Memory B cell (primary cell): ENCODE data around the gene FGD6.
A peak's percentile ranks its signal among the peaks of the same experiment; 100 is the strongest.
"Not testable (repeated sequence)": the region's sequence is repeated elsewhere in the genome, so short reads cannot be mapped to it uniquely, and the experiment has no call there.

Source experiments
- ATAC-seq: fragments of 150-1000 bp; cut with Tn5 transposase; 2 replicates; pipeline ENCODE4 v1.10.0; 2021; ENCODE audit warnings: low read depth, mild to moderate bottlenecking, moderate library complexity
- DNase-seq, 2 donors: peaks; one replicate each; pipeline ENCODE4 v3.0.0; 2022; ENCODE audit warnings: low spot score in 2 of 2
- H3K27ac Mint-ChIP-seq: one replicate; pipeline ENCODE4 v1.8.0; 2022; ENCODE audit warnings: mild to moderate bottlenecking, moderate library complexity, mixed read lengths
- H3K27me3 Mint-ChIP-seq: one replicate; pipeline ENCODE4 v1.8.0; 2022; ENCODE audit warnings: mixed read lengths
- H3K36me3 Mint-ChIP-seq: one replicate; pipeline ENCODE4 v1.8.0; 2022; ENCODE audit warnings: mild to moderate bottlenecking, mixed read lengths
- H3K4me1 Mint-ChIP-seq: one replicate; pipeline ENCODE4 v1.8.0; 2022; ENCODE audit warnings: mixed read lengths
- H3K4me3 Mint-ChIP-seq: one replicate; pipeline ENCODE4 v1.8.0; 2022; ENCODE audit warnings: mild to moderate bottlenecking, moderate library complexity, mixed read lengths
- H3K9me3 Mint-ChIP-seq: one replicate; pipeline ENCODE4 v1.8.0; 2022; ENCODE audit warnings: mixed read lengths

FGD6 gene

DNA sequence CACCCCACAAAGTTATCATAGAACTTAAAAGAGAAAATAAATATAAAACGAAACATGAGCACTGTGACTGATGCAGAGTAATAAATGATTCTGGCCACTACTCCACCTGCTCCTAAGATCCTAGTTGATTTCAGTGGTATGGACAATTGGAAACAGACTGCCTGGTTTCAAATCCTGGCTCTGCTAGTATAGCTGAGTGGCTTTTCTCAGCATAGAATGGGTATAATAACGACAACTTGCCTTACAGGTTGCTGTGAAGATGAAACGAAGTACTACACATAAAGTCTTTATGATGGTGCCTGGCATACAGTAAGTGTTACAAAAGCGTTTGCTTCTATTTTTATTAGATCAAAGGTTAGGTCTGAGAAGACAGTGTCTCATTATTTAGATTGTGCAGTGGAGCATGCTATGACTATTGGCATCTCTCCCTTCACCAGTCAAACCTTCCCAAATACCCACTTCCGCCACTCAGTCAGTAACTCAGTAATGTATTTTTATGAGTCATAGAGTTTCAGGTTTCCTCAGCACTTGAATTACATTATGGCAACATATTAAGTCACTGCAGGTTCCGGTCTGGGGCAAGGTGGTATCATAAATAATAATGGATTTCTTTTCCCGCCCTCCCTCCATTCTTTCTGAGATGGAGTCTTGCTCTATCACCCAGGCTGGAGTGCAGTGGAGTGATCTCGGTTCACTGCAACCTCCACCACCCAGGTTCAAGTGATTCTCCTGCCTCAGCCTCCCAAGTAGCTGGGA, 114.2 kb downstream of the FGD6 start:
- ATAC-seq (peak; percentile 32), DNase-seq (no peak)
- no peaks in the 10 kb centered on the region for H3K36me3 Mint-ChIP-seq
- H3K4me1 Mint-ChIP-seq: peaks cover 5% of the 10 kb centered on the region
- H3K27ac Mint-ChIP-seq: no peak overlapping the region
- no peaks in the 10 kb centered on the region for H3K9me3 Mint-ChIP-seq
- no peaks in the 10 kb centered on the region for H3K27me3 Mint-ChIP-seq
- no peak overlapping the region for H3K4me3 Mint-ChIP-seq

DNA sequence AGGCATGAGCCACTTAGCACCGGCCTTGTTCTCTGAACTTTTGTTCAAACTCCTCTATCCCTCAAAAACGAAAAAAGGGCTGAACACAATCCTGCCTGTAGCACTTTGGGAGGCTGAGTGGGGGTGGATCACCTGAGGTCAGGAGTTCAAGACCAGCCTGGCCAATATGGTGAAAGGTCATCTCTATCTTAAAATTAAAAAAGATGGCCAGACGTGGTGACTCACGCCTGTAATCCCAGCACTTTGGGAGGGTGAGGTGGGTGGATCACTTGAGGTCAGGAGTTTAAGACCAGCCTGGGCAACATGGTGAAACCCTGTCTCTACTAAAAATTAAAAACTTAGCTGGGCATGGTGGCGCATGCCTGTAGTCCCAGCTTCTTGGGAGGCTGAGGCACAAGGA, 115.3 kb downstream of the FGD6 start:
- not testable (repeated sequence) for ATAC-seq, H3K4me3 Mint-ChIP-seq, H3K36me3 Mint-ChIP-seq, H3K9me3 Mint-ChIP-seq, H3K27ac Mint-ChIP-seq, H3K27me3 Mint-ChIP-seq, DNase-seq, H3K4me1 Mint-ChIP-seq

DNA sequence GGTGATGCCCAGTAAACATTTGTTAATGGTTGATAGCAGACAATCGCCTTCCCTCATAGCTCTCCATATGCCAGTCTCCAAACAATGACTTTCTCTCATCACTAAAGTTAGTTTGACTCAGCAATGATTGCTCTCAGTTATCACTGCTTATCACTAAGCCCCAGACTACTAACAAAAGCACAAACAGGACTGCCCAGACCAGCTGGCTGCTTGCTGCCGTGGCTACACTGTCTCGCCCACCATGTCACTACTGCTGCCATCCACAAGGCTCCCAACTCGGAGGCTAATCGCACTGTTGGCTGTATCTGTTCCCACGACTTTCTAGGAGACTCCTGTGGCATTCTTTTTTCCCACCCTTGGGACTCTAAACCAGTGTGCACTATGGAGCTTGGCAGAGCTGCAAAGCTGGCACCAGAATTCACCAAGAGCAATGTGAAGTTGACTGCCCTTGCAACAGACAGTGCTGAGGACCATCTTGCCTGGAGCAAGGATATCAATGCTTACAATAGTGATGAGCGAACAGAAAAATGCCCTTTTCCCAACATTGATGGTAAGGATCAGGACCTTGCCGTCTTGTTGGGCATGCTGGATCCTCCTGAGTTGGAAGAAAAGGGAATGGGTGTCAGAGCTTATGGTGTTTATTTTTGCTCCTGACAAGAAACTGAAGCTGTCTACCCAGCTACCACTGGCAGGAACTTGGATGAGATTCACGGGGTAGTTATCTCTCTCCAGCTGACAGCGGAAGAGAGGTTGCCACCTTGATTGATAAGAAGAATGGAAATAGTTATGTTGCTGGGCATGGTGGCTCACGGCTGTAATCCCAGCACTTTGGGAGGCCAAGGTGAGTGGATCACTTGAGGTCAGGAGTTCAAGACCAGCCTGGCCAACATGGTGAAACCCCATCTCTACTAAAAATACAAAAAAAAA, 116.7 kb downstream of the FGD6 start:
- H3K4me1 Mint-ChIP-seq: peaks cover 5% of the 10 kb centered on the region
- no peaks in the 10 kb centered on the region for H3K27me3 Mint-ChIP-seq
- no peaks in the 10 kb centered on the region for H3K36me3 Mint-ChIP-seq
- no peak overlapping the region for H3K27ac Mint-ChIP-seq
- H3K4me3 Mint-ChIP-seq: no peak overlapping the region
- no peaks in the 10 kb centered on the region for H3K9me3 Mint-ChIP-seq
- ATAC-seq: no peak
- DNase-seq: no peak

DNA sequence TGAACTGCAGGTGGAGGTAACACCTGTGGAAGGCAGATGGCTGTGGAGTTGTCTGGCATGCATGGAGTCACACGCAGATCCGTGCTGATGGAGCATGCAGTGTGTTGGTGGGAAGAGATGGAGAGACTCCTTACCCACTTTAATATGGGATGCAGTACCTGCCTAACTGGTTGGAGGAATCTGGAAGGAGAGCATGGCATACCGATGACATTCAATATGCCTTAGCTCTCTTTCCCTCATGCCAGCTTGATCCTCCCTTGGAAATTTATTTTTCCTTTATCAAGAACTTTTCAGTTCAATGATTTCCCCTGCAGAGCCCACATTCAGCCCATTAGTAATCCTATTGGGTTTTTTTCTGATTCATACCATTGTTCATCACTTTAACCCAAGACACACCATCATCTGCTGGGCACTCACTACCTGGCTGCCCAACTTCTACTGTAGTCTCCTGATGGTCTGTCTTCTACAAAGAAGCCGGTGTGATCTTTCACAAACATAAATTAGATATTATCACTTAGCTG, 117.9 kb downstream of the FGD6 start:
- Mint-ChIP-seq H3K27me3 (no peaks in the 10 kb centered on the region), H3K36me3 (no peaks in the 10 kb centered on the region), H3K9me3 (no peaks in the 10 kb centered on the region), H3K4me3 (no peak overlapping the region), H3K27ac (no peak overlapping the region), H3K4me1 (peaks cover 5% of the 10 kb centered on the region)
- DNase-seq: no peak
- ATAC-seq: no peak

DNA sequence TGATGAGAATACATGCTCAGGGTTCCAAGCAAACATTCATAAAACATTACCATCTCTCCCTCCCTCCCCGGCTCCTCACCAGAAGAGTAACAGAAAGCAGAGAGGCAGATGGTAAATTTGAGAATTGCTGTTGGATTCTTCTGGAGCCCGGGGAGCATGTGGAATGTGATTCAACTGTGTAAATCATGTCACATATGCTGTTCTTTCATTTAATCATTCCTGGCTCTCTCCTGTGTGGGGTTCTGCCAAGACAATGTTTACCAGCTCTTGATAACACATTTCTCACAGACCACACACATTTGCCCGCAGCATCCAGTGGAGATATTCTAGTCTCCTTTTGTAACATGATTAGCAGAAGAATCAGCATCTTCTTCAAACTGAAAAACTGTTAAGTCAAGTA, 120.4 kb downstream of the FGD6 start:
- Mint-ChIP-seq H3K4me3 (no peak overlapping the region), H3K27ac (no peak overlapping the region), H3K9me3 (no peaks in the 10 kb centered on the region), H3K27me3 (no peaks in the 10 kb centered on the region), H3K4me1 (no peaks in the 10 kb centered on the region), H3K36me3 (no peaks in the 10 kb centered on the region)
- DNase-seq (no peak), ATAC-seq (no peak)

DNA sequence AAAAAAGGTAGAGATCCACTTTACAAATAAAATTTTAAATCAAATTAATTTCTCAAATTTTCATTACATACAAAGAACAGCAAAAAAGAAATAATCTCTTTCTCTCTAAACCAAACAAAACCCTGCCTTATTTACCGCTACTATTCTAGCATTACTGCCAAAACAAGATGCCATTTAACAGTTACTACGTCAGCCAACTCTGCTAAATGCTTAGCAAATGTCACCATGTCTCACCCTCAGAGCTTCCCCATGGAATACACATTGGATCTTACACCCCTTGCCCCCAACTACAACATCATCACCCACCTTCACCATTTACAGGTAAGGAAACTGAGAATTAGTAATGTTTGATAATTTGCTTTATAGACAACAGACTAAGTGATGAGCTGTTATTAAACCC, 120.9 kb downstream of the FGD6 start:
- Mint-ChIP-seq H3K27ac (no peak overlapping the region), H3K9me3 (no peaks in the 10 kb centered on the region), H3K4me1 (no peaks in the 10 kb centered on the region), H3K27me3 (no peaks in the 10 kb centered on the region), H3K36me3 (no peaks in the 10 kb centered on the region), H3K4me3 (no peak overlapping the region)
- no peak for DNase-seq
- ATAC-seq: no peak

DNA sequence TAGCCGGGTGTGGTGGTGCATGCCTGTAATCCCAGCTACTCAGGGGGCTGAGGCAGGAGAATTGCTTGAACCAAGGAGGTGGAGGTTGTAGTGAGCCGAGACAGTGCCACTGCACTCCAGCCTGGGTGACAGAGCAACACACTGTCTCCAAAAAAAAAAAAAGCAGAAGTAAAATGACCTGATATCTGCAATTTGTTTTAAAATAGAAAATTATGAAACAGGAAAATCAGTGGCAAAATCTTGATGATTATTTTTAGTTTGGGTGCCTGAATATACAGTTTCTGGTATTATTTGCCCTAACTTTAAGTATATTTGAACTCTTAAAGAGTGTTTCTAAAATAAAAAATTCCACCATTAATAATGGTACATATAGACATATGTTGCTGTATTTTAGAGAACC, 121.4 kb downstream of the FGD6 start:
- not testable (repeated sequence) for H3K27me3 Mint-ChIP-seq, ATAC-seq, H3K4me3 Mint-ChIP-seq, H3K36me3 Mint-ChIP-seq, DNase-seq, H3K27ac Mint-ChIP-seq, H3K4me1 Mint-ChIP-seq, H3K9me3 Mint-ChIP-seq

DNA sequence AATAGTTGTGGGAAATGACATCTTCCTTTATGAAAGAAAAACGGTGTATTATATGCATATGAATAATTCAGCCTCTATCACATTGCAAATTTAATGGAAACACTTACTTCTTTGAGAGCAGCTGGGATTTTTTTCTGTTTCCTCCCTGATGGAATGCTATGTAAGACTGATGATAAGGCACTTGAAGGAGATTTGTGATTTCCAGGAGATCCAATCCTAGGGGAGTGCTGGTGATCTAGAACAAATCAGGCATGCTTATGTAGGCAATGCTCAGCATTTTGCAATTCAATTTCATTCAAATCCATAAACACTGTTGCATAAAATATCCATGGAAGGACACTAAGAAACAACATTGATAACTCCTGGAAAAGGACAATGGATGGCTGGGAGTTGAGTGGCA, 127.8 kb downstream of the FGD6 start:
- Mint-ChIP-seq H3K36me3 (no peaks in the 10 kb centered on the region), H3K9me3 (no peaks in the 10 kb centered on the region), H3K4me3 (no peak overlapping the region), H3K4me1 (no peaks in the 10 kb centered on the region), H3K27ac (no peak overlapping the region), H3K27me3 (peaks cover 2% of the 10 kb centered on the region)
- no peak for ATAC-seq
- no peak for DNase-seq

DNA sequence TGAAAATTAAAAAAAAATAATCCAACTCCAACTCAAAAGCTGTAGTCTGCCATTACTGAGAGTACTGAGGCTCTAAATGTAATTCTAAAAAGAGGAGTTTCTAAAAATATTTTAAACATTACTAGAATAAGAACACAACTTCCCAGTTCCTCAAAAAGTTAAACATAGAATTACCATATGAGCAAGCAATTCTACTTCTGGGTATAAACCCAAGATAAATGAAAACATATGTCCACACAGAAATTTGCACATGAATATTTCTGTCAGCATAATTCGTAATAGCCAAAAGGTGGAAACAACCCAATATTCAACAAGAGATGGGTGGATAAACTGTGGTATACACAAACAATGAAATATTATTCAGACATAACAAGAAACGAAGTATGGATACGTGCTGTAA, 128.9 kb downstream of the FGD6 start:
- Mint-ChIP-seq H3K9me3 (no peaks in the 10 kb centered on the region), H3K4me3 (no peak overlapping the region), H3K4me1 (no peaks in the 10 kb centered on the region), H3K36me3 (no peaks in the 10 kb centered on the region), H3K27me3 (peaks cover 2% of the 10 kb centered on the region), H3K27ac (no peak overlapping the region)
- ATAC-seq (no peak), DNase-seq (no peak)

DNA sequence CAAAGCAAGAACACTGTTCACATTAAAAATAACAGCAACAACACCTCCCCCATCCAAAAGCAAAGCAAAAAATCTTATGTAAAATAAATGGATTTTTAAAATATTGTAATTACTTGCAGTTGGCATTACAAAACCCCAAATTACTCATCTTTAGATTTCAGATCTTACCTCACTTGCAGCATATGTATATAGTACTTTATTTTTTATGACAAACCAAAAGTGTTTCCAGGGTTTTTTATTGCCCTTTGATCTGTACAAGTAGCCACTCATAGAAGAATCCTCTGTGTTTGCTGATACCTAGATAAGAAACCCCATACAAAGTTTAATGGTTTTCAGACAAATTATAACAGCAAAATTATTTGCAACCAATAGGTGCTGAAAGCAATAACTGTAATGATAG, 131.7 kb downstream of the FGD6 start:
- DNase-seq (no peak), ATAC-seq (no peak)
- Mint-ChIP-seq H3K36me3 (no peaks in the 10 kb centered on the region), H3K27me3 (peaks cover 2% of the 10 kb centered on the region), H3K9me3 (no peaks in the 10 kb centered on the region), H3K4me1 (no peaks in the 10 kb centered on the region), H3K27ac (no peak overlapping the region), H3K4me3 (no peak overlapping the region)

DNA sequence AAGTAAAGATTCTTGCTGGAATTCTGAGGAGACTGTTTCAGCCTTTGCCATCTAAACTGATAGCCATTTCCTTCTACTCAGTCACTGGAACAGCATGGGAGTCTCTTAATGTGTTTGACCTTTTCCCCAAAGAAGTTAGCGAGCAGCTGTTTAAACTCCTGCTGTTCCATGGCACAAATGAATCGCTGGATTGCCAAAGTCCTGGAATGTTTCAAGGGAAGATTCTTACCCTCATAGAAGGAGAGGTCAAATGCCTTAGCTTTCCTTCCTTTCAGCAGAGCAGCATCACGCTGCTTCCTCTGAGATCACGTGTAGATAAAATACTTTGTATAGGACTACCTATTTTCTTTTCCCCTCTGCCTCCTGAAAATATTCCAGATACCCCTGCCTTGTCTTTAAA, 133.3 kb downstream of the FGD6 start:
- no peaks in the 10 kb centered on the region for H3K27me3 Mint-ChIP-seq
- DNase-seq (no peak), ATAC-seq (no peak)

DNA sequence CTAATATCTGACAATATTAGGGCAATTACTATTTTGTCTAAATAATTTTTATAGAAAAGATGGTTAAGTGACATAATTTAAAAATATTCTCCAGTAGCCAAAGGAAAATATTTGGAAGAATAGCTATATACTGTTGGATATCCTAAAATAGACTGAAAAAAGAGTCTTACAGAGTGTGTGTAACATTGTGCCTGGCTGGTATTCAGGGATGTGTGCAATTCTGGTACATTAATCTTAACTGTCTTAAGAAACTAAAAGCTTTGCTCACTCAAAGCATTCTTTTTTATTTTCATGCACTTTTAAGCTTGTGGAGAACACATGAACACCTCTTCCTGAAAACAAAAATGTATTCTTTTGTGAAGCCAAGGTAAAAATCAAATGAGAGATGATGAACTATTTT, 133.8 kb downstream of the FGD6 start:
- no peak for DNase-seq
- Mint-ChIP-seq H3K27me3 (no peaks in the 10 kb centered on the region), H3K36me3 (no peaks in the 10 kb centered on the region), H3K27ac (no peak overlapping the region), H3K4me3 (no peak overlapping the region), H3K9me3 (no peaks in the 10 kb centered on the region), H3K4me1 (no peaks in the 10 kb centered on the region)
- ATAC-seq: no peak

More for the DNA sequence above, 133.3 kb downstream of the FGD6 start:
- H3K27ac Mint-ChIP-seq: no peak overlapping the region
- no peak overlapping the region for H3K4me3 Mint-ChIP-seq
- no peaks in the 10 kb centered on the region for H3K9me3 Mint-ChIP-seq
- no peaks in the 10 kb centered on the region for H3K36me3 Mint-ChIP-seq
- no peaks in the 10 kb centered on the region for H3K4me1 Mint-ChIP-seq

DNA sequence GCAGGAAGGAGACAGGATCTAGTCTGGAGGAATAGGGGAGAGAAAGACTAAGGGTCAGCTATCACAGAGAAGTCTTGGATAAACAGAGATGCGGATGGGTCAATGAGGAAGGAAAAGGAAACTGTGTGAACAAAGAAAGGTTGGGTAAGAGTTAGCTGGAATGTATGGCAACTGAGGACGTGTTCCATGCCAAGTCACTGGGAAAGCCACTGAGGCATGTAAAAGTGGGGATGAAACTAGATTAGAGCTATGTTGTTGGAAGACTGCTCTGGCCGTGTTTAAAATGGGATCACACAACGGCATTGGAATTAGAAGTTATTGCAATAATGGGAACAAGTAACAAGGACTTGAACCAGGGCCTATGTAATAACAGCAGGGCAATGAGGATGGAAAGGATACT, 139.9 kb downstream of the FGD6 start:
- no peaks in the 10 kb centered on the region for H3K9me3 Mint-ChIP-seq
- no peak overlapping the region for H3K4me3 Mint-ChIP-seq
- no peaks in the 10 kb centered on the region for H3K27me3 Mint-ChIP-seq
- no peak for DNase-seq
- H3K4me1 Mint-ChIP-seq: peaks cover 2% of the 10 kb centered on the region
- no peaks in the 10 kb centered on the region for H3K36me3 Mint-ChIP-seq
- no peak overlapping the region for H3K27ac Mint-ChIP-seq
- ATAC-seq: no peak

DNA sequence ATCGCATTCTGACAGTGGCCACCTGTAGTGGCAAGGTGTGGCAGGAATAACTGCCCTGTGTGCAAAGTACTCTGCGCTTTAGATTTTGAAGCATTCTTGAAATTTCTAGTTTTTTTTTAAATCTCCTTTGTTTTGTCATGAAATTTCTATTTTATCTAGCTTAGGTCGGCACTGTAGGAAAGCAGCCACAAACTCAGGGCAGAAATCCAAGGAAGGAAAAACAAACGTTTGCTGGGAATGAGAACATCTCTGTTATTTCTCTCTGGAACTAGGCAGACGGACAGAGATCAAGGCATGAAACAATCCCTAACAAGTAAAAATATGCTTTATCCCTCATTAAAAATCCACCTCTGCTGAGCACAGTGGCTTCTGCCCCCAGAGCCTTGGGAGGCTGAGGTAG, 142.5 kb downstream of the FGD6 start:
- no peaks in the 10 kb centered on the region for H3K9me3 Mint-ChIP-seq
- no peaks in the 10 kb centered on the region for H3K27me3 Mint-ChIP-seq
- H3K4me1 Mint-ChIP-seq: peaks cover 6% of the 10 kb centered on the region
- H3K36me3 Mint-ChIP-seq: peaks cover 2% of the 10 kb centered on the region
- H3K27ac Mint-ChIP-seq: no peak overlapping the region
- DNase-seq: no peak
- no peak overlapping the region for H3K4me3 Mint-ChIP-seq
- ATAC-seq: no peak
